ENCODE measurements around the gene KCND3.

- TF ChIP-seq CTCF (IDR thresholded peaks at IDR 0.05) (no peak), POLR2A (IDR thresholded peaks at IDR 0.05) (no peak), POLR2AphosphoS5 (IDR thresholded peaks at IDR 0.05) (no peak)
These were observed 31.8 kb upstream of the KCND3 start for GRCh38 chr1:112021263-112021662.

All from upper lobe of left lung (tissue), 4 donors.